ENCODE data around the gene SLC11A2.

SLC11A2 gene

DNA sequence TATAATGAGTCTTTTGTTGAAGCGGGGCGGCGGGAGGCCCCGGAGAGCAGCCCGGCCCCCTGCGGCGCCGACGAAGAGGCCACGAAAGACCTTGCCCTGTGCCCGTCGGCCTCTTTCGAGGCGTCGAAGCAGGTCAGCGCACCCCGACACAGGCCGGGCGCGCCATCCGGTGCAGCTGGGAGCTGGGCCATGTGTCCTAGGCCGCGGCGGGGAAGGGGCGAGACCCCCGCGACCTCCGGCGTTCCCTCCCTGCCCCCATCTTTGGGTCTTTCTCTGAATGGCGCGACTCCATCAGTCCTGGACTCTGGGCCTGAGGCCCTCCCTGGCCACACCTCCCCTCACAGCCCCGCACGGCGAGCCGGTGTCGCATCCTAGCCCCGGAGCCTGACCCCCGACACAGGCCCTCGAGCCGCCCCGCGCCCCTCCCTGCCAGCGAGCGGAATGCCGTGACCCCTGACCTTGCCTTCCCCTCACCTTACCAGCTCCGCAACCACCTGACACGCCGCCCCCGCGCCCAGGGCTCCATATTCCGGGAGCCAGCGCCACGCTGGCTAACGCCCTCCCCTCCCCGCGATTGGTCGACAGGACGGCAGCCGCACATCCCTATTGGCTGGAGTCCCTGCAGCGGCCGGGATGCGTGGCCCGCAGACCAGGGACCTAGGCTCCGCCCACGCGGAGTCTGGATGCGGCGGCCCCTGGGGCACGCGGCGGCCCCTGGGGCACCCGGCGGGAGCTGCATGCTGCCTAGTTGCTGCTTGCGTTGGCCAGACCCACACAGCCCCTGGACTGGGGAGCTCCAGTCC is at the start of gene SLC11A2:
Gene SLC11A2 (minus strand): TSS at position 549 of the 803 bp plus-strand sequence. CDS start 15,656 bp downstream, outside the sequence.
- Mint-ChIP-seq H3K27ac (peak within 1 kb of the TSS; percentile 98), H3K36me3 (peaks cover 3 to 9% of the 10 kb centered on the region in 2 donors), H3K9me3 (no peaks in the 10 kb centered on the region), H3K4me3 (peak within 1 kb of the TSS; percentile 90 to 94), H3K27me3 (peaks cover 0 to 5% of the 10 kb centered on the region in 2 donors), H3K4me1 (peaks cover 29 to 42% of the 10 kb centered on the region in 2 donors)
- DNase-seq, result peak; percentile 93
- ATAC-seq (replicated peaks), result peak; percentile 91 to 93

DNA sequence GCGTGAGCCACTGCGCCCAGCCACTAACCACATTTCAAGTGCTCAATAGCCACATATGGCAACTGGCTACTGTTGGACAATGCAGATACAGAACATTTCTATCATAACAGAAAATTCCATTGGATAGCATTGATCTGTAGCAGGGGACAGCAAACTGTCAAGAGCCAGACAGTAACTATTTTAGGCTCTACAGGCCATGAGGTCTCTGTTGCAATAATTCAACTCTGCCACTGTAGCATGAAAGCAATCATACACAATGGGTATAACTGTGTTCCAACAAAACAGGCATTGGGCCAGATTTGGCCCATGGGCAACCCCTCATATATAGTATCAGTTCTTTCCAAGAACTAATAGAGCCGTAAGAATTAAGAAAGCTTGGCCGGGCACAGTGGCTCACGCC is 49.2 kb upstream of the SLC11A2 start:
- Mint-ChIP-seq H3K27ac (no peak overlapping the region), H3K4me3 (no peak overlapping the region), H3K27me3 (no peaks in the 10 kb centered on the region), H3K36me3 (peaks cover 25 to 41% of the 10 kb centered on the region in 2 donors), H3K9me3 (no peaks in the 10 kb centered on the region), H3K4me1 (peaks cover 0 to 2% of the 10 kb centered on the region in 2 donors)
- ATAC-seq (replicated peaks) (no peak), DNase-seq (no peak)

DNA sequence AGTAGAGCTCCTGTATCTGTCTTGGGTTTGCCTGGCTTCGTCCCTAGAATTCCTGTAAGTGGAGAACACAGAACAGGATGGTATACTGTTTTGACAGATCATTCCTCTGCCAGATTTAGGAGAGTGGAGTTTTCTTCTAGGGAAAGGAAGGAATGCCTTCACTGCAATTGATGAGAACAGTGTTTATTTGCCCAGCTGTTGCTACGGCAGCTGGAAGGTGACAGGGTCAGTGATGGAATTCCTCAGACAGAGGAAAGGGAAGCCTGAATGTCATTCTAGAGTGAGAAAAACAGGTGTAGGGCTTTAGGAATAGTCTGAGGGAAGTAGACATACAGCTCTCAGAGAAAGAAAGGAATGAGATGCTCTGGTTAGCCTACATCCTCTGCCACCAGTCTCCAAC is 45.5 kb upstream of the SLC11A2 start:
- Mint-ChIP-seq H3K9me3 (no peaks in the 10 kb centered on the region), H3K27me3 (no peaks in the 10 kb centered on the region), H3K4me3 (no peak overlapping the region), H3K4me1 (peaks cover 0 to 2% of the 10 kb centered on the region in 2 donors), H3K27ac (no peak overlapping the region), H3K36me3 (peaks cover 35 to 46% of the 10 kb centered on the region in 2 donors)
- DNase-seq (no peak), ATAC-seq (replicated peaks) (no peak)

DNA sequence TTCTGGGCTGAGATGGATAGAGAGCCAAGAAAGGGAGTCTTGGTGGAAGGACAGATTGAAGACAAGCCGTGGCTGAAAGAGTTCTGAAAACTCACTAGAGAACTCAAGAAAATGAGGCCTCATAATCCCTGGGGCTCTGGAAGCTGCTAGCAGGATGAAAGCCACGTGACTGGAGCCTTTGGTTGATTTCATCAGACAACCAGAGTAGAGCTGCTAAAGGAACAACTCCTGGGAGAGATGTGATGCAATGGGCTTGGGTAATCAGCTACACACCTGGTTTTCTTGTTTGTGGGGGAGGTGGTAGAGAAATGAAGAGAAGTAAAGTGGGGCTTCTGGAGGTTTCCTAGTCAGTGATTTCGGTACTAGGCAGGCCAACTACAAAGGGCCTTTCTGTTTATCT is 43.8 kb upstream of the SLC11A2 start:
- Mint-ChIP-seq H3K4me1 (no peaks in the 10 kb centered on the region), H3K4me3 (no peak overlapping the region), H3K27ac (no peak overlapping the region), H3K9me3 (no peaks in the 10 kb centered on the region), H3K36me3 (peaks cover 35 to 41% of the 10 kb centered on the region in 2 donors), H3K27me3 (no peaks in the 10 kb centered on the region)
- DNase-seq (no peak), ATAC-seq (replicated peaks) (no peak)

DNA sequence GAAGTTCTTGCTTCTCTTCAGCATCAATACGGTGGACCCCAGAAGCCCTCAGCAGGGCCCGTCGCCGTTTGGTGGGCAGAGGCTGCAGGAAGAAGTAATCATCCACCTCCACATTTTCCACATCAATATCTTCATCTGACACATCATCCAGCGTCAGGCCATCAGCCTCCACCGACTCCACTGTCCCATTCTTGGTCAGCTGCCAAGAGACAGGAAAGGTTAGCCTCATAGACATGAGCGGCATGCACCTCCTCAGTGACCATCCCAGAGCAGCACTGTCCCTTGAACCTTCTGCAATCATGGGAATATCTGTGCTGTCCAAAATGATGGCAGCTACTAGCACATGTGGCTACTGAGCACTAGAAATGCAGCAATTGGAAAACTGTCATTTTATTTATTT is 41.6 kb upstream of the SLC11A2 start:
- no peaks in the 10 kb centered on the region for H3K9me3 Mint-ChIP-seq
- H3K36me3 Mint-ChIP-seq, result peaks cover 29 to 36% of the 10 kb centered on the region in 2 donors
- H3K4me3 Mint-ChIP-seq, result no peak overlapping the region
- ATAC-seq (replicated peaks) (no peak), DNase-seq (no peak)
- no peaks in the 10 kb centered on the region for H3K27me3 Mint-ChIP-seq
- no peak overlapping the region for H3K27ac Mint-ChIP-seq
- H3K4me1 Mint-ChIP-seq, result no peaks in the 10 kb centered on the region

DNA sequence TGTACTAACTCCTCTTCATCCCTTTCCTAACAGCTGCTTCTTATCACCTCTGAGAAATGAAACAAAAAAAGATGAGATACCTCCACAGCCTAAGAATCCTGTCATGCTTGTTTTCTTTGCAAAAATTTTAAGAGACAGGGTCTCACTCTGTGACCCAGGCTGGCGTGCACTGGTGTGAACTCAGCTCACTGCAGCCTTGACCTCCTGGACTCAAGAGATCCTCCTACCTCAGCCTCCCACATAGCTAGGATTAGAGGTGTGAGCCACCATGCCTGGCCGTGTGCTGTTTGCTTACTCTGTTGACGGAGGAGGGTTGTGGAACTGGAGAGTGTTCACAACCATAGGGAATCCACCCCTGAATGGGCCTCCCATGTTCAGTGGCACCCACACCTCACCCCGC is 41.0 kb upstream of the SLC11A2 start:
- Mint-ChIP-seq H3K27ac (no peak overlapping the region), H3K36me3 (peaks cover 28 to 40% of the 10 kb centered on the region in 2 donors), H3K27me3 (no peaks in the 10 kb centered on the region), H3K4me3 (no peak overlapping the region), H3K4me1 (no peaks in the 10 kb centered on the region), H3K9me3 (no peaks in the 10 kb centered on the region)
- no peak for DNase-seq
- ATAC-seq (replicated peaks), result no peak

DNA sequence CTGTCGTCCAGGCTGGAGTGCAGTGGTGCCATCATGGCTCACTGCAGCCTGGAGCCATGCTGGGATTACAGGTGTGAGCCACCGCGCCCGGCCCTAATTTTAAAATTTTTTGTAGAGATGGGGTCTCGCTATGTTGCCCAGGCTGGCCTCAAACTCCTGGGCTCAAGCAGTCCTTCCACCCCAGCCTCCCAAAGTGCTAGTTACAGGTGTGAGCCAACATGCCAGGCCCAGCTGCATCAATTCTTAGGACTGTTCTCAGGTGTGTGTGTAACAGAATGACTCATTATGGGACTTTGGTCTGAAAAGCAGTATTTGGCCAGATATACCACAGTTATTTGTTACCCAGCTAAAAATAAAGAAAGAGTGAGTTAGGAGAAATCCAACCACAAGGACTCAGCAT is 39.3 kb upstream of the SLC11A2 start:
- Mint-ChIP-seq H3K4me1 (no peaks in the 10 kb centered on the region), H3K4me3 (no peak overlapping the region), H3K27me3 (no peaks in the 10 kb centered on the region), H3K36me3 (peaks cover 17 to 27% of the 10 kb centered on the region in 2 donors), H3K9me3 (no peaks in the 10 kb centered on the region), H3K27ac (no peak overlapping the region)
- DNase-seq, result no peak
- ATAC-seq (replicated peaks), result no peak

DNA sequence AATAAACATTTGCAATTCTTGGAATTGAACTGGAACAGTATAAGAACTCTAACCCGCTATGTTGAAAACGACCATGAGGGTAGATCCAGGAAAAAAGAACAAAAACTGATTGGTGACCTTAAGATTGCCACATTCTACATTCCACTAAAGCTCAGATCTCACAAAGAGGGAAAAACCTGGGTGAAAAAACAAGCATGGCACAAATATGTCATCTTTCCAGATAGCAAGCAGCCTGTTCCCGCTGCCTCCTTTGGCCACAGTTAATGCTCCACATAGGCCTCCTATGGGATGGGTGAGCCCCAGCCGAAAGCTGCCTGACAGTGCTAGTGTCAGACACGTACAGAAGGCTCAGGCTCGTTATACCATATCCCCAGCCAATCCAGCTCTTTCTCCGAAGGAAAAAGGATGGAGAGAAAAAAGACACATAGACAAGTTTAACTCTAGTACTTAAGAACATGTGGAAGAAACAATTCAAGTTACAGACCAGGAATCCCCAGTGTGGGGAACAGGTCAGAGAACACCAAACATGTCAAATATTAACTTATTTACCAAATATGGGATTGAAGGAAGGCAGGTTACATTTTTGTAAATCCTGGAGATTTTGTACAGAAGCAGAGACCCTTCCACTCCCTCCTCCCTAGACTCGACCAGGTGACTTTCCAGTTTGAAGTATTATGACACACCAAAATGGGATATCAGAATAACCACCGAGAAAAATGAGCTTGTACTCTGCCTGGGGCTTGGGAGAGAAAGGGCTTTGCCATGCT is 36.6 kb upstream of the SLC11A2 start:
- no peak for ATAC-seq (replicated peaks)
- peaks cover 28 to 34% of the 10 kb centered on the region in 2 donors for H3K36me3 Mint-ChIP-seq
- no peaks in the 10 kb centered on the region for H3K4me1 Mint-ChIP-seq
- H3K9me3 Mint-ChIP-seq, result no peaks in the 10 kb centered on the region
- H3K27me3 Mint-ChIP-seq, result no peaks in the 10 kb centered on the region
- H3K27ac Mint-ChIP-seq, result no peak overlapping the region
- no peak overlapping the region for H3K4me3 Mint-ChIP-seq
- no peak for DNase-seq

DNA sequence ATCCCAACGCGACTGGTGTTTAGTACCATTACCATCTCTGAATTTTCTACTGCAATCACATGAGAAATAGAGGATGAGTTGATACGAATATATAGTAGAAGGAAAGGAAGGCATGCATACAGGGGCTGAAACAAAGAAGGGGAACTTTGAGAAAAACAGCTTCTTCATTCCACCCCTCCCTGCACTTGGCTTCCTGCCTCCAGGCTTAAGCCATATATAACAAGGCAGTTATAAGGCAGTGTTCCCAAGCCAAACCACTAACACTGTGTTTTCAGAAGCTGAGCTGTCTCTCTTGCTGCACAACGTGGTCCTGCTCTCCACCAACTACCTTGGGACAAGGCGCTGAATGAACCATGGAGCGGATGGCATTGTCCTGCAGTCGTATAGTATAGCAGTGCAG is 32.9 kb upstream of the SLC11A2 start:
- no peaks in the 10 kb centered on the region for H3K4me1 Mint-ChIP-seq
- no peak for DNase-seq
- peak overlapping the region; percentile 37 for H3K27ac Mint-ChIP-seq
- no peaks in the 10 kb centered on the region for H3K9me3 Mint-ChIP-seq
- H3K4me3 Mint-ChIP-seq, result no peak overlapping the region
- peaks cover 24 to 43% of the 10 kb centered on the region in 2 donors for H3K36me3 Mint-ChIP-seq
- no peaks in the 10 kb centered on the region for H3K27me3 Mint-ChIP-seq
- no peak for ATAC-seq (replicated peaks)

DNA sequence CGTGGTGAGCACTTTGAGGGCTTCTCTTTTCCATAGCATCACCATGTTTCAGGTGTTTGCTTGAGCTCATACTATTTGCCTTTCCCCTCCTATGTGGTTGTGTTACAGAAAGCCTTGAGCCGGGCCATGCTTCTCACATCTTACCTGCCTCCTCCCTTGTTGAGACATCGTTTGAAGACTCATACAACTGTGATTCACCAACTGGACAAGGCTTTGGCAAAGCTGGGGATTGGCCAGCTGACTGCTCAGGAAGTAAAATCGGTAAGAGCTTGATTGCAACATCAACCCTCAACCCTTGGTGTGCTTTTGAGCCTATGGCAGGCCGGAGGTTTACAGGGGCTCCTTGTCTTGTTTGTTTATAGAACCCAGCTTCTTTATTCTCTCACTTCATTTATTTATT is 30.1 kb upstream of the SLC11A2 start:
- Mint-ChIP-seq H3K9me3 (no peaks in the 10 kb centered on the region), H3K27ac (no peak overlapping the region), H3K27me3 (no peaks in the 10 kb centered on the region), H3K36me3 (peaks cover 35 to 45% of the 10 kb centered on the region in 2 donors), H3K4me3 (no peak overlapping the region), H3K4me1 (peaks cover 4 to 6% of the 10 kb centered on the region in 2 donors)
- ATAC-seq (replicated peaks), result no peak
- DNase-seq, result no peak

DNA sequence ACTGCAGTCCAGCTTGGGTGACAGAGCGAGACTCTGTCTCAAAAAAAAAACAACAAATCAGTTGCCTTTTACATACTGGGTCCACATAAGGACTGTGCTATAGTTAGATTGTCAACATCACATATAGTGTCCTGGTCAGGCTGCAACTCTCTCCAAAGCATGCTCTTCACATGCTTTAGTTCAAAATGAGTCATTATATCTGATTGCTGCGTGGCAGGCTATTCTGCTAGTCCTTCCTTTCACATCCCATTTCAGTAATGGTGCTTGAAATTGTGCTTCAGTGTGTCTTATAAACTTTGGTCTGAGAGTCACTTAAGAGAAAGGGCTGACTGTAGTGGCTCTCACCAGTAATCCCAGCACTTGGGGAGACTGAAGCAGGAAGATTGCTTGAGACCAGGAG is 28.9 kb upstream of the SLC11A2 start:
- H3K27ac Mint-ChIP-seq, result no peak overlapping the region
- H3K36me3 Mint-ChIP-seq, result peaks cover 30 to 40% of the 10 kb centered on the region in 2 donors
- H3K4me3 Mint-ChIP-seq, result no peak overlapping the region
- peaks cover 4 to 6% of the 10 kb centered on the region in 2 donors for H3K4me1 Mint-ChIP-seq
- no peaks in the 10 kb centered on the region for H3K27me3 Mint-ChIP-seq
- ATAC-seq (replicated peaks) (no peak), DNase-seq (no peak)
- H3K9me3 Mint-ChIP-seq, result no peaks in the 10 kb centered on the region

DNA sequence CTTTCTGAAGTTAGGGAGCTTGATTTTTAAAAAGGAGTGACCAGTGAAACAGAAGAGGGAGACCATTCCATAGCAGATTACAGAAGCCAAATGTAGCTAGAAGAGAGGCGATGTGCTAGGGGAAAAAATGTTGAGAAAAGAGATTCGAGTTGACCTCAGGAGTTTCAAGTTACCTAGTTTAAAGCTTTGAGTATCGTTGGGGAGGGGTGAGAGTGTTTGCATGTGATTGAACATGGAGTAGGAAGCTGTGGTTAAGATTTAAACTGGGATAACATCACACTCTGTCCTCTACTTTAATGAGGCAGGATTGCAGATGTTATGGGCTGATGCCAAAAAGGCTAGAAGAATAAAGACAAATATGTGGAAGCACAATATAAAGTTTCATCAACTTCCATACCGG is 25.6 kb upstream of the SLC11A2 start:
- Mint-ChIP-seq H3K4me1 (peaks cover 16 to 34% of the 10 kb centered on the region in 2 donors), H3K27me3 (no peaks in the 10 kb centered on the region), H3K4me3 (no peak overlapping the region), H3K9me3 (no peaks in the 10 kb centered on the region), H3K36me3 (peaks cover 18 to 25% of the 10 kb centered on the region in 2 donors), H3K27ac (no peak overlapping the region)
- ATAC-seq (replicated peaks), result no peak
- DNase-seq, result no peak

DNA sequence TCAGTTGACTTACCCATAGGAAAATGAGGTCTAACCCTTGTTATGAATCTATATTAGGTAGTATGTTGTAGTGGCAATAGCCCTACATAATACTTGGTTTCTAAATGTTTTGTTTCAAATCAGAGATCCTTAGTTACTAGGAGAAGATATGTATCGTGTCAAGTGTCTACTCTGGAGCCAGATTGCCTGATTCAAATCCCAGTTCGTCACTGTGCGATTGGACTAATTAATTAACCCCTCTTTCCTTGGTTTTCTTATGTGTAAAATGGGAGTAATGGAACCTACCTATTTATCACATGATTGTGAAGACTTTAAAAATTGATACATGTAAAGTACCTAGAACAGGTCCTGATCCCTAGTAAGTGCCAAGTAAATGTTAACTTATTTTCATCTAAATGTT is 23.3 kb upstream of the SLC11A2 start:
- Mint-ChIP-seq H3K9me3 (no peaks in the 10 kb centered on the region), H3K36me3 (peaks cover 13 to 17% of the 10 kb centered on the region in 2 donors), H3K4me3 (peak overlapping the region; percentile 97 to 99), H3K4me1 (peaks cover 18 to 35% of the 10 kb centered on the region in 2 donors), H3K27ac (no peak overlapping the region), H3K27me3 (no peaks in the 10 kb centered on the region)
- DNase-seq (no peak), ATAC-seq (replicated peaks) (no peak)

DNA sequence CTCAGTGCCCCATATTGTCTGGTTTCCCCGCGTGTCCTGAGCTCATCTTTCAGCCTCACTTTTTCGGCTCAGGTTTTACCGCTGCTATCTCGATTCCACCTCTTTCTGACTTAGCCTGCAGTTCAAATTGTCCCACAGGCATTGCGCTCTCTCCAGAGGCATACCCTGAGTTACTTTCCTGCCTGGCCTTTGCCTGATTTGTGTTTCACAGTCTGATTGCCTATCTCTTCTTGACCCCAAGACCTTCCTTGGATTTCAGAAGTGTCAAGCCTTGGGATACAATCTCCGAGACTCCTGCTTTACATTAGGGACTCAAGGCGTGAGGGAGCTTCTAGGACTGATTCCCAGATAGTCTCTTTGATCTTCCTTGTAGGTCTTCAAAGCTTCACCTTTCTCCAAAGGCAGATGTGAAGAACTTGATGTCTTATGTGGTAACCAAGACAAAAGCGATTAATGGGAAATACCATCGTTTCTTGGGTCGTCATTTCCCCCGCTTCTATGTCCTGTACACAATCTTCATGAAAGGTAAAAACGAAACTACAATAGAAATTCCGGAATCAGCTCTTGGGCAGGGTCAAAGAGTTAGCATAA is 22.6 kb upstream of the SLC11A2 start:
- Mint-ChIP-seq H3K27ac (peak overlapping the region; percentile 97), H3K36me3 (peaks cover 13% of the 10 kb centered on the region in 2 donors), H3K4me3 (peak overlapping the region; percentile 97 to 99), H3K4me1 (peaks cover 18 to 35% of the 10 kb centered on the region in 2 donors), H3K9me3 (no peaks in the 10 kb centered on the region), H3K27me3 (no peaks in the 10 kb centered on the region)
- DNase-seq (no peak), ATAC-seq (replicated peaks) (no peak)
